ENCODE data around the gene GNAS-AS1.

DNA sequence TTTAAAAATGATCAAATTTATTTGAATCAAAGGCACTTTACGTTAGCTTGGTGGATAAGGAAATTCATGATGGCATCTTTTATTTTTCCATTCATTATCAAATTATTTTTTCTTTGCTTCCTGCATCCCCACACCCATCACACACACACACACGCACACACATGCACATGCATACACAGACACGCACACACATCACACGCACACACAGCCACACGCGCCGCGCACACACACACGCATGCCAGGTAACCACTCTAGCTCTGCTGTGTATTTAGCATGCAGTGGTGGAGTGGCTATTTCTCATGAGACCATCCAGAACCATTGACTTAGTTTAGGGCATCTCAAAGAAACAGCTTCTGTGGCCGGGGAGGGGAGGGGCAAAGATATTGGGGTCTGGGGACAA, 48.8 kb upstream of the GNAS-AS1 start:
- TF ChIP-seq CTCF (conservative IDR thresholded peaks at IDR 0.05 in 1 of 2, IDR thresholded peaks at IDR 0.05 in 1 of 2; ENCODE audit: low read depth in 1 of 2, low read length in 2 of 2) (no peak), EZH2 (IDR thresholded peaks at IDR 0.05; ENCODE audit: low read length, missing control alignments) (no peak)
